Measurements from ENCODE around the gene GAB2.
"Not testable (repeated sequence)": the region's sequence is repeated elsewhere in the genome, so short reads cannot be mapped to it uniquely, and the experiment has no call there.

GAB2 gene

DNA sequence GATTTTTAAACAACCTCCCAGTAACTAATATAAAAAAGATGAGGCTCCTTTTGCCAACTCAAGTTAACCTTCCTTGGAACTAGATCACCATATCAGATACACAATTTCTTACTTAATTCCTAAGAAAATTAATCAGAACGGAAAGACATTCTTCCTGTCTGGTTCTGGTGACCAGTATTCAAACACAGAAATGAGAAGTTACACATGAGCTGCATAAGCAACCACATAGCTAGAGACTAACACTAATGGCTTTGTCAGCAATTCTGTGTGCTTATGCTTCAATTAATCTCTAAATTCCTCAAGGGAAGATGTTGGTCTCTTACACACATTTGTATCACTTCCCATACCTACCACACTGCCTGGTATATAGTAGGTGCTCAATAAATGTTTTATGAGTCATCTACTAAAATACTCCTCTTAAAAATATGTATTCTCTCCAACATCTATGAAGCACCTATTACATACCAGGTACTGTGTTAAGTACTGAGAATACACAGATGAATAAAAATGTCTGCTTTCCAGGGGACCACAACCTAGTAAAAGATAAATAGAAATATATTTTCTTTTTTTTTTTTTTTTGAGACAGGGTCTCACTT, 54.5 kb downstream of the GAB2 start:
- Histone ChIP-seq H3K4me3 (no peak overlapping the region), H3K4me1 (peaks cover 12% of the 10 kb centered on the region), H3K36me3 (no peaks in the 10 kb centered on the region), H3K4me2 (no peak overlapping the region), H3K27ac (no peak overlapping the region), H3K9me3 (no peaks in the 10 kb centered on the region; the same call in 1 of the 2 replicates), H3K9ac (no peak overlapping the region), H4K20me1 (peaks cover 98% of the 10 kb centered on the region), H3K27me3 (no peaks in the 10 kb centered on the region)
- TF ChIP-seq Cebpa-rat (IDR thresholded peaks at IDR 0.05) = no peak

DNA sequence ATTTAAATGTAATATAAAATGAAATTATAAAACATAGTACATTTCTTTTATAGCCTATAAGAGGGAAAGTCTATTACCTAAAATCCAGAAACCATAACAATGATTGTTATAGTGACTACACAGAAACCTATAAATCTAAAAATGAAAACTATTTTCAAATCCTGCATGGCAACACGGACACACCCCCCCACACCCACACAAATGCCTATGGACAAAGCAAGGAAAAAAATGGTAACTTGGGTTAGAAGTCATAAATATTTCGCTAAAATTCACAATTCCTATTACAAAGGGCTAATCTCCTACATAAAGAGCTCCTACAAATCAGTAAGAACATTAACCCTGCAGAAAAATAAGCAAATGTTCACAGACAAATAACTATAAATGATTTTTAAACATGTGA, 56.4 kb downstream of the GAB2 start:
- H3K36me3 ChIP-seq = no peaks in the 10 kb centered on the region; the same call in 1 of the 2 replicates
- no peak for TF ChIP-seq Cebpa-rat (IDR thresholded peaks at IDR 0.05)
- peaks cover 12% of the 10 kb centered on the region for H3K4me1 ChIP-seq
- H3K27ac ChIP-seq = no peak overlapping the region
- H3K4me3 ChIP-seq = no peak overlapping the region
- H3K27me3 ChIP-seq = no peaks in the 10 kb centered on the region
- H3K9me3 ChIP-seq = peaks cover 9% of the 10 kb centered on the region
- no peak overlapping the region for H3K9ac ChIP-seq
- peaks cover 88% of the 10 kb centered on the region for H4K20me1 ChIP-seq
- no peak overlapping the region for H3K4me2 ChIP-seq

DNA sequence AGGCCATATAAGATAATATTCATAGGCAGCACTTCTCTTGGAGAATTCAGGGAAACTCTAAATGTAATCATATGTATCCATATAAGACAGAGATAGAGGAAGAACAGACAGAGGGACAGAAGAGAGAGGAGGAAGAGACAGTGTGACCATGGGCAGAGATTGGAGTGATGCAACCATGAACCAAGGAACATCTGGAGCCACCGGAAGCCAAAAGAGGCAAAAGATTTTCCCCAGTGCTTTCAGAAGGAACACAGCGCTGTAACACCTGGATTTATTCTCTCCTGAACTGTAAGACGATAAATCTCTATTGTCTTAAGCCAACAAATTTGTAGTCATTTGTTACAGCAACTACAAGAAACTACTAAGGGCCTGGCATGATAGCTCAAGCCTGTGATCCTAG, 57.7 kb downstream of the GAB2 start:
- no peak for TF ChIP-seq Cebpa-rat (IDR thresholded peaks at IDR 0.05)
- no peaks in the 10 kb centered on the region for H3K27me3 ChIP-seq
- H3K27ac ChIP-seq = no peak overlapping the region
- H3K4me1 ChIP-seq = peaks cover 11% of the 10 kb centered on the region
- H3K36me3 ChIP-seq = no peaks in the 10 kb centered on the region; the same call in 1 of the 2 replicates
- H3K4me2 ChIP-seq = no peak overlapping the region
- peaks cover 88% of the 10 kb centered on the region for H4K20me1 ChIP-seq
- H3K9me3 ChIP-seq = peaks cover 9% of the 10 kb centered on the region
- no peak overlapping the region for H3K4me3 ChIP-seq
- H3K9ac ChIP-seq = no peak overlapping the region

DNA sequence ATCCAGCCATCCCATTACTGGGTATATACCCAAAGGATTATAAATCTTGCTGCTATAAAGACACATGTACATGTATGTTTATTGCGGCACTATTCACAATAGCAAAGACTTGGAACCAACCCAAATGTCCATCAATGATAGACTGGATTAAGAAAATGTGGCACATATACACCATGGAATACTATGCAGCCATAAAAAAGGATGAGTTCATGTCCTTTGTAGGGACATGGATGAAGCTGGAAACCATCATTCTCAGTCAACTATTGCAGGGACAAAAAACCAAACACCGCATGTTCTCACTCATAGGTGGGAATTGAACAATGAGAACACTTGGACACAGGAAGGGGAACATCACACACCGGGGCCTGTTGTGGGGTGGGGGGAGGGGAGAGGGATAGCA, 59.7 kb downstream of the GAB2 start:
- not testable (repeated sequence) for H3K4me3 ChIP-seq, H3K27me3 ChIP-seq, H3K36me3 ChIP-seq, H3K9me3 ChIP-seq, H3K4me2 ChIP-seq, H3K27ac ChIP-seq, H3K9ac ChIP-seq
- peaks cover 88% of the 10 kb centered on the region for H4K20me1 ChIP-seq
- H3K4me1 ChIP-seq = peaks cover 28% of the 10 kb centered on the region

DNA sequence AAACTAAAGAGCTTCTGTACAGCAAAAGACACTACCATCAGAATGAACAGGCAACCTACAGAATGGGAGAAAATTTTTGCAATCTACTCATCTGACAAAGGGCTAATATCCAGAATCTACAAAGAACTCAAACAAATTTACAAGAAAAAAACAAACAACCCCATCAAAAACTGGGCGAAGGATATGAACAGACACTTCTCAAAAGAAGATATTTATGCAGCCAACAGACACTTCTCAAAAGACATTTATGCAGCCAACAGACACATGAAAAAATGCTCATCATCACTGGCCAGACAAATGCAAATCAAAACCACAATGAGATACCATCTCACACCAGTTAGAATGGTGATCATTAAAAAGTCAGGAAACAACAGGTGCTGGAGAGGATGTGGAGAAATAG, 60.2 kb downstream of the GAB2 start:
- H3K36me3 ChIP-seq, H3K27me3 ChIP-seq, H3K9me3 ChIP-seq, H3K4me2 ChIP-seq, H3K4me3 ChIP-seq, H3K27ac ChIP-seq, H3K9ac ChIP-seq: not testable (repeated sequence)
- peaks cover 33% of the 10 kb centered on the region for H3K4me1 ChIP-seq
- H4K20me1 ChIP-seq = peaks cover 88% of the 10 kb centered on the region

DNA sequence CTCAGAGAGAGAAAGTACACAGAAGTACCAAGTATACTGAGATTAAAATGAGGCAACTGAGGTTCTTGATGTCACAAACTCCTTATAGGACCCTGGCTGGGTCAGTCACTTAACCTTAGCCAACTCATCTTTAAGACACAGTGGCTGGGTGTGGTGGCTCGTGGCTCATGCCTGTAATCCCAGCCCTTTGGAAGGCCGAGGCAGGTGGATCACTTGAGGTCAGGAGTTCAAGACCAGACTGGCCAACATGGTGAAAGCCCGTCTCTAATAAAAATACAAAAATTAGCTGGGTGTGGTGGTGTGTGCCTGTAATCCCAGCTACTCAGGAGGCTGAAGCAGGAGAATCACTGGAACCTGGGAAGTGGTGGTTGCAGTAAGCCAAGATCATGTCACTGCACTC, 61.9 kb downstream of the GAB2 start:
- not testable (repeated sequence) for H3K9ac ChIP-seq, H3K4me3 ChIP-seq, H3K36me3 ChIP-seq, H3K27me3 ChIP-seq, H3K9me3 ChIP-seq
- Histone ChIP-seq H3K27ac (peak overlapping the region; percentile 38; the same call in 1 of the 2 replicates), H3K4me1 (peaks cover 50% of the 10 kb centered on the region), H3K4me2 (peak overlapping the region; percentile 66), H4K20me1 (peaks cover 88% of the 10 kb centered on the region)

DNA sequence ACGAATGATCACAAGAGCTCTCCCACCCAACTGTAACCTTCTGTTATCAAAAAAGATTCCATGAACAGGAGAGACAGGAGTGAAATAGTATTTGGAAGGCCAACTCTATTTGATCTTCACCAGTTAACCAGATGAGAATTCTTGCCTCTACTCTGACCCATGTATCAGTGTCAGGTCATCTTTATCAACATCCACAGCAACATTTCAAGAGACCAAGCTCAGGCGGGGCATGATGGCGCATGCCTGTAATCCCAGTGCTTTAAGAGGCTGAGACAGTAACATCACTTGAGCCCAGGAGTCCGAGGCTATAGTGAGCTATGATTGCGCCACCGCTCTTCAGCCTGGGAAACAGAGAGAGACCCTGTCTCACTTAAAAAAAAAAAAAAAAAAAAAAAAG, 62.3 kb downstream of the GAB2 start:
- H3K4me2 ChIP-seq = peak overlapping the region; percentile 66
- H3K36me3 ChIP-seq = no peaks in the 10 kb centered on the region; the same call in 1 of the 2 replicates
- H3K27ac ChIP-seq = peak overlapping the region; percentile 38; the same call in 1 of the 2 replicates
- peaks cover 86% of the 10 kb centered on the region for H4K20me1 ChIP-seq
- H3K9me3 ChIP-seq = peaks cover 9% of the 10 kb centered on the region
- peaks cover 54% of the 10 kb centered on the region for H3K4me1 ChIP-seq
- H3K4me3 ChIP-seq = no peak overlapping the region; the same call in 1 of the 2 replicates
- peak overlapping the region; percentile 31; the same call in 1 of the 2 replicates for H3K9ac ChIP-seq
- H3K27me3 ChIP-seq = no peaks in the 10 kb centered on the region
- TF ChIP-seq Cebpa-rat (IDR thresholded peaks at IDR 0.05) = no peak

DNA sequence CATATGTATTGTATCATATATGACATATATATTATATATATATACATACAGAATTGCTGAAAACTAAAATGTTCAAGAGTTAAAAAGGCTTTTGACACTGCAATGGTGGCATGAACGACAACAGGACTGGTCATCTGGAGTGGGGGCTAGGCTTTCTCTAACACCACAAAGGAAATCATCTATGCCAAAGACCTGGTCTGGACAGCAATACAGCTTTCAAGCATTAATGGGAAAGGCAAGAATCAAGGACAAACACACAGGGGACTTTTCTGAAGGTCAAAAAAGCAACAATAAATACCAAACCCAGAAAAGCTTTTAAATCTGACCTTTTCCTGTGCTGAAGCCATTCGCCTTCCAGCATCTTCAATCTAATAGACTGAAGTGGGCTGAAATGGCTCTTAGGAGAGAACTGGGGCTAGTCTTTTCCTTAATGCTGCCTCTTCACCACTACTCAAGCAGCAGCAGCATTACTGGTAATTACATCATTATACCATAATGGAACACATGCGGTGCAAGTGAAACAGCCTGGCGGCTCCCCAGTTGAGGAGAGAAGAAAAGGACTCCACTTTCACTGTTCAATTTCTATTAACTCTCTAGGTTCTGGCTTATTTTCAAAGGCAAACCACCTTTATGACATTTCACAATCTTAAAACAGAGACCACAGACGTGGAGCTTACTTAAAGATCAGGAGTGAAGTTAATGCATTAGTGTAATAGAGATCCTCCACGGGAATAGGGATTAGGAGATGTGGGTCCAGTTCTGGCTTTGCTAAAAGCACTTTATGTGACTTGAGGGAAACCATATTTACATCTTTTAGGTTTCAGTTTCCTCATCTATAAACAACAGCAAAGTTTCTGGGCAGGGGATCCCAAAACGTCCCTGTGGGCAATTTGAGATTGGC, 63.0 kb downstream of the GAB2 start:
- Histone ChIP-seq H3K9me3 (peaks cover 9% of the 10 kb centered on the region), H3K27me3 (no peaks in the 10 kb centered on the region), H3K4me1 (peaks cover 61% of the 10 kb centered on the region), H3K4me3 (no peak overlapping the region; the same call in 1 of the 2 replicates), H3K9ac (peak overlapping the region; percentile 31; the same call in 1 of the 2 replicates), H4K20me1 (peaks cover 86% of the 10 kb centered on the region), H3K27ac (peak overlapping the region; percentile 38), H3K36me3 (no peaks in the 10 kb centered on the region; the same call in 1 of the 2 replicates), H3K4me2 (peak overlapping the region; percentile 66)
- no peak for TF ChIP-seq Cebpa-rat (IDR thresholded peaks at IDR 0.05)

DNA sequence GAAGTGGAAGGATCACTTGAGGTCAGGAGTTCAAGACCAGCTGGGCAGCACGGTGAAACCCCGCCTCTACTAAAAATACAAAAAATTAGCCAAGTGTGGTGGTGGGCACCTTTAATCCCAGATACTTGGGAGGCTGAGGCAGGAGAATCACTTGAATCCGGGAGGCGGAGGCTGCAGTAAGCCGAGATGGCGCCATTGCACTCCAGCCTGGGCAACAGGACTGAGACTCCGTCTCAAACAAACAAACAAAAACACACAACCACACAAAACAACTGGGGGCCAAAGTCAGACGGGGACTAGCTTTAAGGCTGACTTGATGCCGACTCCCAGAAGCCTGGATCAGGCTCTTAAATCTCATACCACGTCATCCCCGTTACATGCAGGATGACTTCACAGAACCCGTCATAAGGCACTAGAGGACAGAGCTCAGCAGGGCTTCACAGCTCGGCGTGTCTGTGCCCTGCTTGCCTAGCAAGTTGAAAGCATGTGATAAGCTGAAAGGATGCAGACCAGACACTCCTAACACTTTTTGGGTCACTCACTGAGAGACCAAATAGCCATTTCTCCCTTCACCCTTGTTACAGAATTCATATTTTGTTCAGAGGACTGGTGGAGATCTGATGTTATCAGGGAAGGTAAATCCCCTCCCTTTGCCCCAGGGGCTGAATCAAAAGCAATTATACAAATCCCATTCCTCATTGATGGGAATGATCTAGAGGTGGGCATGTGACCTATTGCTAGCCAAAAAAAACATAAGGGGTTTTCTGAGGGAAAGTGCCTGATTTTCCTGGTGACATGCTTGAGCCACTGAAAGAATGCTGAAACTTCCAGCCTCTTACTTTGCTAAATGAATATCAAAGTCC, 65.4 kb downstream of the GAB2 start:
- no peak overlapping the region for H3K4me3 ChIP-seq
- H3K27ac ChIP-seq = peak overlapping the region; percentile 90
- H3K27me3 ChIP-seq = no peaks in the 10 kb centered on the region
- peaks cover 4% of the 10 kb centered on the region for H3K9me3 ChIP-seq
- no peaks in the 10 kb centered on the region; the same call in 1 of the 2 replicates for H3K36me3 ChIP-seq
- 0 out of 2 replicates have a peak overlapping the region, but pooled peaks have one; percentile 79 for H3K9ac ChIP-seq
- peak overlapping the region; percentile 89 for H3K4me2 ChIP-seq
- TF ChIP-seq Cebpa-rat (IDR thresholded peaks at IDR 0.05) = no peak
- H3K4me1 ChIP-seq = peaks cover 79% of the 10 kb centered on the region
- H4K20me1 ChIP-seq = peaks cover 97% of the 10 kb centered on the region

Data from BLaER1 (cell line).